ENCODE results near the gene MAST2.
"Not testable (repeated sequence)": the region's sequence is repeated elsewhere in the genome, so short reads cannot be mapped to it uniquely, and the experiment has no call there.

Gene MAST2

DNA sequence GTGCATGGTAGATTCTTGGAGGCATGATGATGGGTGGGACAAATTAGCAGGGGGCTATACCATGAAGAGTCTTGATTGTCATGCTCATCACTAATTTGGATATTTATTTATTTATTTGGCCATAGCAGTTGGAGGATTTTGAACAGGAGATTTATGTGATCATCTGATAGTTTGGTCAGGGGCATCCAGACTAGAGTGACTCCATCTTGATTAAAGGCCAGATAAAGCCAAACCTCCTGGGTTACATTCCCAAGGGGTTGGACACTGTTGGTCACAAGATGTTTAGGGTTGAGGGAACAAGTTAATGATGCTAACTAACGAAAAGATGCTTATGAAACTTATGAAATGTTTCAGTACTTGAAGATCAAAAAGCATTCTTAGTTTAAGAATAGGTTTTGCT, 139.8 kb downstream of the MAST2 start:
- Histone ChIP-seq H3F3A (ENCODE audit: insufficient read depth, low read length) (no peaks in the 10 kb centered on the region), H3K79me2 (ENCODE audit: low read length) (peaks cover 20% of the 10 kb centered on the region), H3K27me3 (replicated peaks; ENCODE audit: insufficient read depth, low read length) (no peaks in the 10 kb centered on the region), H2AFZ (ENCODE audit: low read length) (no peak overlapping the region), H3K4me2 (ENCODE audit: low read depth, low read length) (no peak overlapping the region), H3K36me3 (replicated peaks; ENCODE audit: insufficient read depth, low read length) (no peaks in the 10 kb centered on the region), H3K9me3 (replicated peaks; ENCODE audit: insufficient read depth, low read length) (no peaks in the 10 kb centered on the region), H3K9ac (ENCODE audit: low read length) (no peak overlapping the region), H3K9me2 (replicated peaks; ENCODE audit: insufficient read depth, low read length) (no peaks in the 10 kb centered on the region), H3K4me3 (ENCODE audit: low read length) (no peak overlapping the region), H3K4me1 (ENCODE audit: low read length) (peaks cover 8% of the 10 kb centered on the region), H3K27ac (ENCODE audit: low read length) (no peak overlapping the region), H4K20me1 (ENCODE audit: insufficient read depth, low read length) (no peaks in the 10 kb centered on the region)
- DNase-seq: peak; percentile 11
- no peak for TF ChIP-seq EZH2phosphoT487 (IDR thresholded peaks at IDR 0.05; ENCODE audit: low read length)
- no peak for TF ChIP-seq EZH2 (optimal IDR thresholded peaks at IDR 0.05; ENCODE audit: low read depth, low read length)
- TF ChIP-seq, protein P1, sequence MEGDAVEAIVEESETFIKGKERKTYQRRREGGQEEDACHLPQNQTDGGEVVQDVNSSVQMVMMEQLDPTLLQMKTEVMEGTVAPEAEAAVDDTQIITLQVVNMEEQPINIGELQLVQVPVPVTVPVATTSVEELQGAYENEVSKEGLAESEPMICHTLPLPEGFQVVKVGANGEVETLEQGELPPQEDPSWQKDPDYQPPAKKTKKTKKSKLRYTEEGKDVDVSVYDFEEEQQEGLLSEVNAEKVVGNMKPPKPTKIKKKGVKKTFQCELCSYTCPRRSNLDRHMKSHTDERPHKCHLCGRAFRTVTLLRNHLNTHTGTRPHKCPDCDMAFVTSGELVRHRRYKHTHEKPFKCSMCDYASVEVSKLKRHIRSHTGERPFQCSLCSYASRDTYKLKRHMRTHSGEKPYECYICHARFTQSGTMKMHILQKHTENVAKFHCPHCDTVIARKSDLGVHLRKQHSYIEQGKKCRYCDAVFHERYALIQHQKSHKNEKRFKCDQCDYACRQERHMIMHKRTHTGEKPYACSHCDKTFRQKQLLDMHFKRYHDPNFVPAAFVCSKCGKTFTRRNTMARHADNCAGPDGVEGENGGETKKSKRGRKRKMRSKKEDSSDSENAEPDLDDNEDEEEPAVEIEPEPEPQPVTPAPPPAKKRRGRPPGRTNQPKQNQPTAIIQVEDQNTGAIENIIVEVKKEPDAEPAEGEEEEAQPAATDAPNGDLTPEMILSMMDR (IDR thresholded peaks at IDR 0.05; ENCODE audit: low read length): no peak

DNA sequence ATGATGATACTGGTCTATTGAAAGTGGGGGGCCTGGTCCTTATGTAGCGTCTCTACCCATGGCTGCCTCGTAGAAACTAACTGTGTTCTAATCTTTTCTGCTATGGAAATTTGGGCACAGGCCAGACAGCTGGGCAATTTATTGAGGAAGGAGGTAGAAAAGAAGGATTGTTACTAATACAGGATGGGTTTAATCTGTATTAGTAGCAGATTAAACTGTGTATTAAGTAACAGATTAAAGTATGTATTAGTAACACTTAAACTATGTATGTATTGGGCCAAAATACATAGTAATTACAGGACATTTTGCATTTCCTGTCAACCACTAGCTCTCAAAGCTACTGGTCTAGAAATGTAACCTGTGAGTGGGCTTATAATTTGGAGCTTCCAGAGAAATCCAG, 142.0 kb downstream of the MAST2 start:
- no peak overlapping the region for H3K27ac ChIP-seq (ENCODE audit: low read length)
- no peaks in the 10 kb centered on the region for H3K9me2 ChIP-seq (replicated peaks; ENCODE audit: insufficient read depth, low read length)
- H3F3A ChIP-seq (ENCODE audit: insufficient read depth, low read length): no peaks in the 10 kb centered on the region
- no peaks in the 10 kb centered on the region for H4K20me1 ChIP-seq (ENCODE audit: insufficient read depth, low read length)
- H3K9ac ChIP-seq (ENCODE audit: low read length): no peak overlapping the region
- H3K79me2 ChIP-seq (ENCODE audit: low read length): peaks cover 15% of the 10 kb centered on the region; the same call in 1 of the 2 replicates
- H3K9me3 ChIP-seq (replicated peaks; ENCODE audit: insufficient read depth, low read length): no peaks in the 10 kb centered on the region
- H3K4me1 ChIP-seq (ENCODE audit: low read length): peaks cover 8% of the 10 kb centered on the region
- H2AFZ ChIP-seq (ENCODE audit: low read length): no peak overlapping the region
- no peaks in the 10 kb centered on the region for H3K36me3 ChIP-seq (replicated peaks; ENCODE audit: insufficient read depth, low read length)
- H3K27me3 ChIP-seq (replicated peaks; ENCODE audit: insufficient read depth, low read length): no peaks in the 10 kb centered on the region
- TF ChIP-seq EZH2phosphoT487 (IDR thresholded peaks at IDR 0.05; ENCODE audit: low read length): no peak
- TF ChIP-seq, protein P1 (IDR thresholded peaks at IDR 0.05; ENCODE audit: low read length): no peak
- TF ChIP-seq EZH2 (optimal IDR thresholded peaks at IDR 0.05; ENCODE audit: low read depth, low read length): no peak
- no peak overlapping the region for H3K4me3 ChIP-seq (ENCODE audit: low read length)
- no peak overlapping the region for H3K4me2 ChIP-seq (ENCODE audit: low read depth, low read length)
- DNase-seq: no peak

DNA sequence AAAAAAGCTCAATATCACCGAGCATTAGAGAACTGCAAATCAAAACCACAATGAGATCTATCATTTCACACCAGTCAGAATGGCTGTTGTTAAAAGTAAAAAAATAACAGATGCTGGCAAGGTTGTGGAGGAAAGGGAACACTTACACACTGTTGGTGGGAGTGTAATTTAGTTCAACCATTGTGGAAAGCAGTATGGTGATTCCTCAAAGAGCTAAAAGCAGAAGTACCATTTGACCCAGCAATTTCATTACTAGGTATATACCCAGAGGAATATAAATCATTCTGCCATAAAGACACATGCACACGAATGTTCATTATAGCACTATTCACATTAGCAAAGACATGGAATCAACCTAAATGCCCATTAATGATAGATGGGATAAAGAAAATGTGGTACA, 146.1 kb downstream of the MAST2 start:
- H3K79me2 ChIP-seq (ENCODE audit: low read length); H3K9me2 ChIP-seq (replicated peaks; ENCODE audit: insufficient read depth, low read length); H3F3A ChIP-seq (ENCODE audit: insufficient read depth, low read length); H3K9me3 ChIP-seq (replicated peaks; ENCODE audit: insufficient read depth, low read length); H3K27me3 ChIP-seq (replicated peaks; ENCODE audit: insufficient read depth, low read length); H3K27ac ChIP-seq (ENCODE audit: low read length); H3K4me3 ChIP-seq (ENCODE audit: low read length); H3K4me2 ChIP-seq (ENCODE audit: low read depth, low read length); H2AFZ ChIP-seq (ENCODE audit: low read length); H3K9ac ChIP-seq (ENCODE audit: low read length); H3K4me1 ChIP-seq (ENCODE audit: low read length); H4K20me1 ChIP-seq (ENCODE audit: insufficient read depth, low read length); DNase-seq; H3K36me3 ChIP-seq (replicated peaks; ENCODE audit: insufficient read depth, low read length): not testable (repeated sequence)

DNA sequence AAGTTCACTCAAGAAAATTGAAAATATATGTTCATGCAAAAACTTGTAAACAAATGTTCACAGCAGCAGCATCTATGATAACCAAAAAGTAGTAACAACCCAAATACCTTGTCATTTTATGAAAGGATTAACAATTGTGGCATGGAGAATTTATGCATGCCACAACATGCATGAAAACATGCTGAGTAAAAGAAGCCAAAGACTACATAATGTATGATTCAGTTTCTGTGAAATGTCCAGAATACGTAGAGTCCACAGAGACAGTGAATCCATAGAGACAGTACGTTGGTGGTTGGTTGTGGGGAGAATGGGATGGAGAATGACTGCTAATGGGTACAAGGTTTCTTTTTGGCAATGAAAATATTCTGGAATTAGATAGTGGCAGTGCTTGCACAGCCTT, 148.7 kb downstream of the MAST2 start:
- H3F3A ChIP-seq (ENCODE audit: insufficient read depth, low read length): no peaks in the 10 kb centered on the region
- DNase-seq: no peak
- H3K79me2 ChIP-seq (ENCODE audit: low read length): no peaks in the 10 kb centered on the region
- H3K9ac ChIP-seq (ENCODE audit: low read length): no peak overlapping the region
- H3K36me3 ChIP-seq (replicated peaks; ENCODE audit: insufficient read depth, low read length): no peaks in the 10 kb centered on the region
- H2AFZ ChIP-seq (ENCODE audit: low read length): no peak overlapping the region
- no peaks in the 10 kb centered on the region for H4K20me1 ChIP-seq (ENCODE audit: insufficient read depth, low read length)
- H3K27ac ChIP-seq (ENCODE audit: low read length): no peak overlapping the region
- H3K27me3 ChIP-seq (replicated peaks; ENCODE audit: insufficient read depth, low read length): no peaks in the 10 kb centered on the region
- no peaks in the 10 kb centered on the region for H3K9me3 ChIP-seq (replicated peaks; ENCODE audit: insufficient read depth, low read length)
- H3K4me3 ChIP-seq (ENCODE audit: low read length): no peak overlapping the region
- TF ChIP-seq EZH2 (optimal IDR thresholded peaks at IDR 0.05; ENCODE audit: low read depth, low read length): no peak
- TF ChIP-seq, protein P1 (IDR thresholded peaks at IDR 0.05; ENCODE audit: low read length): no peak
- no peak for TF ChIP-seq EZH2phosphoT487 (IDR thresholded peaks at IDR 0.05; ENCODE audit: low read length)
- H3K9me2 ChIP-seq (replicated peaks; ENCODE audit: insufficient read depth, low read length): no peaks in the 10 kb centered on the region
- no peak overlapping the region for H3K4me2 ChIP-seq (ENCODE audit: low read depth, low read length)
- H3K4me1 ChIP-seq (ENCODE audit: low read length): no peaks in the 10 kb centered on the region
